ENCODE measurements around the gene TUBB1.
A peak's percentile ranks its signal among the peaks of the same experiment; 100 is the strongest.

The TUBB1 gene

DNA sequence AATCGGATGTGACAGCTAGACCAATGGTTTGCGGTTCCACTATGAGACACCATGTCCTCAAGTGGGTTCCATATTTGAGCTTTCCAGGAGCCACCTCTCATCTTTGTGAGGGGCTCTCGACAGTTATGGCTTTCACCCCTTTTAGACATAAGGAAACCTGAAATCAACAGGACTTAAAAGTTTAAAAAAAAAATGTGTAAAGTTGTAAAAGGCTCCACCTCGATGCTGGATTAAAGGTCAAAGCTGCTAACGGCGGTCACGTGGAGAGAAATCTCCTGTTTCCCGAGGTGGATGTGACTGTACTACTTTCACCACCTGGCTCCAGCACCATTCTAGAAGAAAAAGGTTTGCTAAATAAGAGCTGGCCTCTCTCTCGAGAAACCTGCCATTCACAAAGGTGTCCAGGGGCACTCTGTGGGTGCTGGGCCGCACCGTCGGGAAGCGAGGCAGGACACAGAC lies 12.4 kb downstream of the TUBB1 start:
- in situ Hi-C loops (cut with HindIII; ENCODE audit: low pct_ligation_motif_present, low sequenced_read_pairs): no loop called here
- H3K36me3 ChIP-seq (replicated peaks): peaks cover 33% of the 10 kb centered on the region

DNA sequence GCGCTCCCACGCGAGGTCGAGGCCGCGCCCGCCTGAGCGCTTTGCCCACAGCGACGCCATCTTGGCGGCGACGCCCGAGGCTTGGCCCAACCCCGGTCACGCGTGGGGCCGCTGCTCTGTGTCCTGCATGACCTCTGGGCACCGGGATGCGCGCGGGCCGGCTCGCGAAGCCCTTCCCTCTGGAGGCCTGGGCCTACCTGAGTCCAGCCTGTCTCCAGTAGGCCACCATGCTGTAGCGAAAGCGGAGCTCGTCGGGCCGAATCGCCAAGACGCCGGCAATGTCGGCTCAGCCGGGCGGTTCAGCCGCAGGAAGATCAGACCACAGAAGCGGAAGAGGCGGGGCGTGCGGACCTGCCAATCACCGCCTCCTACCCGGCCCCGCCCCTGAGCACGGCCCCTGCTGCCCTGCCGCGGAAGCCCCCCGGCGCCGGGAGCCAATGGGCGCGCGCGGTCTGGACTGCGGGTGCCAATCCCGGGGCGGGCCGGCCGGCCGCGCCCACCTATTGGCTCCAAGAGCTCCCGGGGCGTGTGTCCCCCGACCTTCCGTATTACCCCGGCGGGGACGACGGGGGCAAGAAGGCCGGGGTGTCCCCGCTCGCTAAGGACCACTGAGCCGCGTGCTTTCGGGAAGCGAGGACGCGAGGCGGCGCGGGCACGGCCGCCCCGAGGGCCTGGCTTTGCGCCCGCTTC lies 12.9 kb downstream of the TUBB1 start, which contains the start of gene ATP5F1E:
TSS of gene ATP5F1E (minus strand) at position 313 of the 690 bp plus-strand sequence. CDS start at position 229, 84 bp downstream.
- in situ Hi-C loops (cut with HindIII; ENCODE audit: low pct_ligation_motif_present, low sequenced_read_pairs): no loop called here
- DNase-seq: peak; percentile 93
- peaks cover 37% of the 10 kb centered on the region for H3K36me3 ChIP-seq (replicated peaks)
- TF ChIP-seq, protein P1, sequence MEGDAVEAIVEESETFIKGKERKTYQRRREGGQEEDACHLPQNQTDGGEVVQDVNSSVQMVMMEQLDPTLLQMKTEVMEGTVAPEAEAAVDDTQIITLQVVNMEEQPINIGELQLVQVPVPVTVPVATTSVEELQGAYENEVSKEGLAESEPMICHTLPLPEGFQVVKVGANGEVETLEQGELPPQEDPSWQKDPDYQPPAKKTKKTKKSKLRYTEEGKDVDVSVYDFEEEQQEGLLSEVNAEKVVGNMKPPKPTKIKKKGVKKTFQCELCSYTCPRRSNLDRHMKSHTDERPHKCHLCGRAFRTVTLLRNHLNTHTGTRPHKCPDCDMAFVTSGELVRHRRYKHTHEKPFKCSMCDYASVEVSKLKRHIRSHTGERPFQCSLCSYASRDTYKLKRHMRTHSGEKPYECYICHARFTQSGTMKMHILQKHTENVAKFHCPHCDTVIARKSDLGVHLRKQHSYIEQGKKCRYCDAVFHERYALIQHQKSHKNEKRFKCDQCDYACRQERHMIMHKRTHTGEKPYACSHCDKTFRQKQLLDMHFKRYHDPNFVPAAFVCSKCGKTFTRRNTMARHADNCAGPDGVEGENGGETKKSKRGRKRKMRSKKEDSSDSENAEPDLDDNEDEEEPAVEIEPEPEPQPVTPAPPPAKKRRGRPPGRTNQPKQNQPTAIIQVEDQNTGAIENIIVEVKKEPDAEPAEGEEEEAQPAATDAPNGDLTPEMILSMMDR (IDR thresholded peaks at IDR 0.05; ENCODE audit: low read depth, low read length, missing control alignments): no peak
- H3K27ac ChIP-seq: peak within 1 kb of the TSS; percentile 69
- no peaks in the 10 kb centered on the region for H3K27me3 ChIP-seq (replicated peaks)
- H3K4me3 ChIP-seq (ENCODE audit: low read depth, low read length): peak within 1 kb of the TSS; percentile 89

More for the DNA sequence above, 12.4 kb downstream of the TUBB1 start:
- H3K27me3 ChIP-seq (replicated peaks): no peaks in the 10 kb centered on the region
- DNase-seq: no peak
- TF ChIP-seq, protein P1 (IDR thresholded peaks at IDR 0.05; ENCODE audit: low read depth, low read length, missing control alignments): no peak
- peak overlapping the region; percentile 69 for H3K27ac ChIP-seq
- peak overlapping the region; percentile 89 for H3K4me3 ChIP-seq (ENCODE audit: low read depth, low read length)

DNA sequence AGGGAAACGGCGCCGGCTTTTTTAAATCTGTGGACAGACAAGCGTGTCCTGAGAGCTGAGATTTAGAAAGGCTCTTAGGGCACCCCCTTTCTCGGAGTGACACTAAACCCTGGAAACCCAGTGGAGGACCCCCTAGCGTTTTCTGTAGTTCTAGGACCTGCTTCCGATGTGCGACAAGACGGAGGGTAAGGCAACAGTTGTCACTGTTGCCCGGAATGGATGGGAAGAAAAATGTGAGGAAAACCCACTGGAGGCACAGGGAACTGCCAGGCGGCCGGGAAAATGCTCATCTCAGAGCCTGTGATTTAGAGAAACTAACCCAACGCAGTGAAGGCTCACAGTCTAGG lies 13.5 kb downstream of the TUBB1 start:
- TF ChIP-seq, protein P1 (IDR thresholded peaks at IDR 0.05; ENCODE audit: low read depth, low read length, missing control alignments): peak; percentile 46
- H3K27me3 ChIP-seq (replicated peaks): no peaks in the 10 kb centered on the region
- peaks cover 38% of the 10 kb centered on the region for H3K36me3 ChIP-seq (replicated peaks)
- peak overlapping the region; percentile 50 for H3K27ac ChIP-seq
- no peak for DNase-seq
- in situ Hi-C loops (cut with HindIII; ENCODE audit: low pct_ligation_motif_present, low sequenced_read_pairs): no loop called here
- H3K4me3 ChIP-seq (ENCODE audit: low read depth, low read length): peak overlapping the region; percentile 72

GRCh38 chr20:59033093-59033492 lies 13.9 kb downstream of the TUBB1 start:
- Histone ChIP-seq H3K36me3 (replicated peaks) (peaks cover 42% of the 10 kb centered on the region), H3K4me3 (ENCODE audit: low read depth, low read length) (peak overlapping the region; percentile 72)
- in situ Hi-C loops (cut with HindIII; ENCODE audit: low pct_ligation_motif_present, low sequenced_read_pairs): no loop called here

GRCh38 chr20:59033616-59034165 lies 14.5 kb downstream of the TUBB1 start:
- no peak for DNase-seq
- peaks cover 41% of the 10 kb centered on the region for H3K36me3 ChIP-seq (replicated peaks)
- H3K27me3 ChIP-seq (replicated peaks): no peaks in the 10 kb centered on the region
- in situ Hi-C loops (cut with HindIII; ENCODE audit: low pct_ligation_motif_present, low sequenced_read_pairs): no loop called here
- TF ChIP-seq, protein P1 (IDR thresholded peaks at IDR 0.05; ENCODE audit: low read depth, low read length, missing control alignments): no peak
- no peak overlapping the region for H3K4me3 ChIP-seq (ENCODE audit: low read depth, low read length)
- H3K27ac ChIP-seq: no peak overlapping the region

More at GRCh38 chr20:59033093-59033492, 13.9 kb downstream of the TUBB1 start:
- H3K27ac ChIP-seq: no peak overlapping the region
- TF ChIP-seq, protein P1 (IDR thresholded peaks at IDR 0.05; ENCODE audit: low read depth, low read length, missing control alignments): no peak
- no peak for DNase-seq
- H3K27me3 ChIP-seq (replicated peaks): no peaks in the 10 kb centered on the region
